CD4-positive, alpha-beta T cell treated with Interleukin-15 for 4 hours (primary cell): ENCODE measurements around the gene APOBEC3H.
A peak's percentile ranks its signal among the peaks of the same experiment; 100 is the strongest.

Experiments
- DNase-seq: peaks from one replicate; pipeline ENCODE4 v3.0.0-alpha.2; 2020; ENCODE audit warnings: low spot score

Gene APOBEC3H

GRCh38 chr22:39135092-39135896, 38.2 kb downstream of the APOBEC3H start:
- DNase-seq = peak; percentile 40

- no peak for DNase-seq
These were observed 39.3 kb downstream of the APOBEC3H start for GRCh38 chr22:39136317-39136716.

- DNase-seq = no peak
These were observed 41.4 kb downstream of the APOBEC3H start for GRCh38 chr22:39138357-39138997.

- DNase-seq = no peak
These were observed 42.9 kb downstream of the APOBEC3H start for GRCh38 chr22:39139933-39140332.

GRCh38 chr22:39142088-39142680, 45.1 kb downstream of the APOBEC3H start:
- no peak for DNase-seq

GRCh38 chr22:39144101-39144767, 47.2 kb downstream of the APOBEC3H start:
- DNase-seq = peak; percentile 66

- no peak for DNase-seq
These were observed 49.4 kb downstream of the APOBEC3H start for GRCh38 chr22:39146256-39147101.

GRCh38 chr22:39147335-39148025, 50.4 kb downstream of the APOBEC3H start:
- no peak for DNase-seq

- DNase-seq = no peak
These were observed 51.1 kb downstream of the APOBEC3H start for GRCh38 chr22:39148026-39148726.

GRCh38 chr22:39148727-39149535, 51.9 kb downstream of the APOBEC3H start:
- peak; percentile 82 for DNase-seq

GRCh38 chr22:39149915-39150847, 53.1 kb downstream of the APOBEC3H start:
- DNase-seq = no peak

GRCh38 chr22:39150848-39151215, 53.8 kb downstream of the APOBEC3H start:
- DNase-seq = no peak

- no peak for DNase-seq
These were observed 54.4 kb downstream of the APOBEC3H start for GRCh38 chr22:39151329-39151975.

GRCh38 chr22:39152024-39152510, 55.0 kb downstream of the APOBEC3H start:
- DNase-seq = no peak

GRCh38 chr22:39152511-39153219, 55.6 kb downstream of the APOBEC3H start, which contains the start of gene CBX7:
Gene CBX7 (minus strand): TSS chr22:39152680. CDS start chr22:39152444, 236 bp downstream.
- peak; percentile 95 for DNase-seq

- DNase-seq = no peak
These were observed 56.2 kb downstream of the APOBEC3H start for GRCh38 chr22:39153220-39153717.
